Spleen (tissue), 11 donors: ENCODE data around the gene PTPRN2. TPM values are rescaled to one million over a fixed set of nuclear protein-coding genes. Genes with fewer than 3 reads are reported as not detected.

Experiments used
- DNase-seq: peaks from one replicate; pipeline ENCODE4 v3.0.0-alpha.2; 2020
- H3K27ac ChIP-seq, 8 donors: fragments of 200-600 bp; sonication (generic) in 7 of 8; 1 replicate in 4 of 8; 2 replicates in 4 of 8; pipeline versions ENCODE4 v1.5.0 to v1.8.0; 2016 to 2021; ENCODE audit warnings: inconsistent platforms in 4 of 8, mild to moderate bottlenecking in 4 of 8, moderate library complexity in 1 of 8
- H3K27me3 ChIP-seq, 7 donors: fragments of 200-600 bp; sonication (generic) in 6 of 7; replicated peaks in 1 of 7; 1 replicate in 4 of 7; 2 replicates in 3 of 7; pipeline versions ENCODE4 v1.5.0 to v1.8.0; 2016 to 2021; ENCODE audit warnings: inconsistent platforms in 3 of 7, mild to moderate bottlenecking in 1 of 7
- H3K36me3 ChIP-seq, 6 donors: fragments of 200-600 bp; sonication (generic) in 5 of 6; 1 replicate in 4 of 6; 2 replicates in 2 of 6; pipeline versions ENCODE4 v1.5.0 to v1.8.0; 2016 to 2021; ENCODE audit warnings: inconsistent platforms in 2 of 6
- H3K4me1 ChIP-seq, 6 donors: fragments of 200-600 bp; sonication (generic) in 5 of 6; 1 replicate in 3 of 6; 2 replicates in 3 of 6; pipeline versions ENCODE4 v1.5.0 to v1.8.0; 2016 to 2021; ENCODE audit warnings: inconsistent platforms in 3 of 6
- H3K4me3 ChIP-seq, 8 donors: fragments of 200-600 bp; sonication (generic) in 7 of 8; 1 replicate in 4 of 8; 2 replicates in 4 of 8; pipeline versions ENCODE4 v1.5.0 to v1.8.0; 2016 to 2021; ENCODE audit warnings: inconsistent platforms in 4 of 8, mild to moderate bottlenecking in 4 of 8, moderate library complexity in 2 of 8
- H3K9me3 ChIP-seq, 8 donors: fragments of 200-600 bp; sonication (generic) in 7 of 8; 1 replicate in 4 of 8; 2 replicates in 4 of 8; pipeline versions ENCODE4 v1.5.0 to v1.8.0; 2016 to 2021; ENCODE audit warnings: inconsistent platforms in 4 of 8
- POLR2A ChIP-seq, 3 donors: fragments of 450-650 bp; IDR thresholded peaks; one replicate each; pipeline ENCODE4 v1.5.1; 2017; ENCODE audit warnings: antibody characterized with exemption in 3 of 3, mild to moderate bottlenecking in 1 of 3
- POLR2AphosphoS5 ChIP-seq, 3 donors: sonication (generic); formaldehyde crosslinking; IDR thresholded peaks; one replicate each; pipeline ENCODE4 v1.5.1; 2017; ENCODE audit warnings: antibody characterized with exemption in 3 of 3
- WGBS, 5 donors: extraction: QIAGEN DNeasy Blood & Tissue Kit in 3 of 5; methylation state at CpG; one replicate each; pipeline versions ENCODE4 v1.1.5 to v1.1.7; 2013 to 2018; 5-methylcytosine and 5-hydroxymethylcytosine counted together
- intact Hi-C: fragments of 100-400 bp; cut with DNase I; formaldehyde crosslinking; loops from one replicate; pipeline ENCODE4 v1.15.0; 2023; ENCODE audit warnings: low total_unique reads
- polyA plus RNA-seq, 3 donors: library from polyadenylated mRNA; stranded (reverse); fragments of 200-250 nt; gene quantifications; one replicate each; pipeline ENCODE4 v1.2.1, GENCODE V29; 2013
- total RNA-seq, 7 donors: library from RNA; depleted of rRNA in 3 of 7; stranded (reverse); fragments of >200 nt in 3 of 7; fragmentation: NEBNext Ultra II Directional in 4 of 7; extraction: Animal tissue kit (Norgen Biotek cat#: 25700) in 4 of 7; gene quantifications; one replicate each; pipeline versions ENCODE4 v1.1.0 to v1.2.1, GENCODE V29; 2016 to 2021
- TF ChIP-seq, protein P1 (sequence below), 11 experiments: fragments of 200-600 bp in 7 of 11; fragments of 450-650 bp in 4 of 11; sonication (generic) in 4 of 11; IDR thresholded peaks in 8 of 11; conservative IDR thresholded peaks in 3 of 11; 1 replicate in 7 of 11; 2 replicates in 4 of 11; pipeline versions ENCODE4 v1.4.0 to v1.8.0; 2016 to 2021; ENCODE audit warnings: antibody characterized with exemption in 11 of 11, inconsistent platforms in 4 of 11, mild to moderate bottlenecking in 1 of 11
- donor health status: healthy with polysubstance abuse.
- donor health status: DM: no; HTN: no; CAD: no; lungs with moderate emphysema.
- donor health status: DM: no; HTN: no; CAD: no.
- donor health status: Bipolar disorder and iron deficiency.
- donor health status: healthy.
- donor health status: DM: no; HTN: no; CAD: no.
- donor health status: DM: yes; HTN: yes; CAD: no.

PTPRN2 gene
- total and polyA plus RNA-seq, 10 donors = 7.0 to 22.8 (median 16.8) TPM

GRCh38 chr7:157621131-157621681, 966.4 kb downstream of the PTPRN2 start:
- Histone ChIP-seq H3K9me3 (no peaks in the 10 kb centered on the region), H3K4me1 (peaks cover 0 to 6% (median 0%) of the 10 kb centered on the region in 6 donors), H3K27me3 (peaks cover 0 to 5% (median 0%) of the 10 kb centered on the region in 7 donors), H3K4me3 (no peak overlapping the region), H3K36me3 (no peaks in the 10 kb centered on the region), H3K27ac (no peak overlapping the region)
- TF ChIP-seq, protein P1, sequence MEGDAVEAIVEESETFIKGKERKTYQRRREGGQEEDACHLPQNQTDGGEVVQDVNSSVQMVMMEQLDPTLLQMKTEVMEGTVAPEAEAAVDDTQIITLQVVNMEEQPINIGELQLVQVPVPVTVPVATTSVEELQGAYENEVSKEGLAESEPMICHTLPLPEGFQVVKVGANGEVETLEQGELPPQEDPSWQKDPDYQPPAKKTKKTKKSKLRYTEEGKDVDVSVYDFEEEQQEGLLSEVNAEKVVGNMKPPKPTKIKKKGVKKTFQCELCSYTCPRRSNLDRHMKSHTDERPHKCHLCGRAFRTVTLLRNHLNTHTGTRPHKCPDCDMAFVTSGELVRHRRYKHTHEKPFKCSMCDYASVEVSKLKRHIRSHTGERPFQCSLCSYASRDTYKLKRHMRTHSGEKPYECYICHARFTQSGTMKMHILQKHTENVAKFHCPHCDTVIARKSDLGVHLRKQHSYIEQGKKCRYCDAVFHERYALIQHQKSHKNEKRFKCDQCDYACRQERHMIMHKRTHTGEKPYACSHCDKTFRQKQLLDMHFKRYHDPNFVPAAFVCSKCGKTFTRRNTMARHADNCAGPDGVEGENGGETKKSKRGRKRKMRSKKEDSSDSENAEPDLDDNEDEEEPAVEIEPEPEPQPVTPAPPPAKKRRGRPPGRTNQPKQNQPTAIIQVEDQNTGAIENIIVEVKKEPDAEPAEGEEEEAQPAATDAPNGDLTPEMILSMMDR (IDR thresholded peaks at IDR 0.05 in 8 of 11, conservative IDR thresholded peaks at IDR 0.05 in 3 of 11) = no peak
- TF ChIP-seq POLR2AphosphoS5 (IDR thresholded peaks at IDR 0.05) = peak in 1 of 3 donors; percentile 24
- intact Hi-C loops = no loop called here
- peak; percentile 77 for DNase-seq
- WGBS, 5 donors = 77 to 88% (median 85%) methylated on average over 31 to 33 of the region's 33 CpGs

GRCh38 chr7:157620616-157621015, 967.0 kb downstream of the PTPRN2 start:
- H3K4me3 ChIP-seq = no peak overlapping the region
- WGBS, 5 donors = 62 to 86% (median 76%) methylated on average over 5 to 11 of the region's 11 CpGs
- TF ChIP-seq, protein P1 (IDR thresholded peaks at IDR 0.05 in 8 of 11, conservative IDR thresholded peaks at IDR 0.05 in 3 of 11) = no peak
- TF ChIP-seq POLR2AphosphoS5 (IDR thresholded peaks at IDR 0.05) (no peak), POLR2A (IDR thresholded peaks at IDR 0.05) (no peak)
- no peak overlapping the region for H3K27ac ChIP-seq
- H3K4me1 ChIP-seq = no peaks in the 10 kb centered on the region
- intact Hi-C loops = no loop called here
- H3K36me3 ChIP-seq = no peaks in the 10 kb centered on the region
- no peaks in the 10 kb centered on the region for H3K9me3 ChIP-seq
- peaks cover 0 to 5% (median 0%) of the 10 kb centered on the region in 7 donors for H3K27me3 ChIP-seq
- no peak for DNase-seq

DNA sequence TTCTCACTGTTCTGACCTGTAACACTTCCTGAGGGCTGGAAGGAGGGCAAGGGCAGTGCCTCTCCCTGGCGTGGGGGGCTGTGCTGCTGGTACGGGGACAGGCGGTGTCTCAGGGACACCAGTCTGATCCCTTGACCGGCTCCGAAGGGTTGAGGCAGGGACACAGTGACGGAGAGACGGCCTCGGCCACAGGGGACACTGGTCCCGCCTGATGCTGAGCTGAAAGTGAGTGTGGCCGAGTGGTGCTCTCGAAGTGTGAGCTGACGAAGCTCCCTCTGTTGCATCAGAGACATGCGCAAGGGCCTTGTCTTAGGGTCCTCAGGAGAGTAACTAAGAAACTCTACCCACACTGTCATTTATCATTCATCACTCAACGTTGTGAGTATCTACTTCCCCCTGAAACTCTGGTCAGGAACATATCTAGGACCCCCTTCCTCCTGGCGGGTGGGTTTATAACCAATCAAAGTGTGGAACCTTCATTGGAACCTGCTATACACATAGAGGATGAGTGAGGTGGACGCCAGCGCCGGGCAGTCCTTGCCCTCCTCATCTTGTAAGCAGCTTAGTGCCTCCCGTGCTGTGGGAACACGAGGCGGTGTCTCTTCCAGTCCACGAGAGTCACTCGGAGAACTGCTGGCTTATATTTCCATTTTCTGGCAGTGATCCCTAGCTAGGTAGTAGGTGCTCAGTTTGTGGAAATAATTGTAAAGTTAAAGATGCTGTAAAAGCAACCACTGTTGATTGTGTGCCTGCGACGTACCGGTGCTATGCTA, 967.7 kb downstream of the PTPRN2 start:
- H3K27ac ChIP-seq = no peak overlapping the region
- intact Hi-C loops = no loop called here
- TF ChIP-seq, protein P1 (IDR thresholded peaks at IDR 0.05 in 8 of 11, conservative IDR thresholded peaks at IDR 0.05 in 3 of 11) = no peak
- TF ChIP-seq POLR2AphosphoS5 (IDR thresholded peaks at IDR 0.05) (no peak), POLR2A (IDR thresholded peaks at IDR 0.05) (no peak)
- H3K9me3 ChIP-seq = no peaks in the 10 kb centered on the region
- H3K36me3 ChIP-seq = no peaks in the 10 kb centered on the region
- no peaks in the 10 kb centered on the region for H3K4me1 ChIP-seq
- peaks cover 0 to 5% (median 0%) of the 10 kb centered on the region in 7 donors for H3K27me3 ChIP-seq
- H3K4me3 ChIP-seq = no peak overlapping the region
- no peak for DNase-seq
- WGBS, 5 donors = 83 to 90% (median 89%) methylated on average over 26 of the region's 26 CpGs
